ENCODE measurements around the gene ATAD5. TPM values are rescaled to one million over a fixed set of nuclear protein-coding genes. Genes with fewer than 3 reads are reported as not detected.

ATAD5 gene
- total RNA-seq, 1 experiment from 2014 or later = 18.4 TPM

- Mint-ChIP-seq H3K4me1 (ENCODE audit: low read depth, unreplicated experiment) (no peaks in the 10 kb centered on the region), H3K27me3 (ENCODE audit: unreplicated experiment) (no peaks in the 10 kb centered on the region), H3K9me3 (ENCODE audit: low read depth, unreplicated experiment) (no peaks in the 10 kb centered on the region), H3K4me3 (ENCODE audit: low read depth, unreplicated experiment) (no peak overlapping the region), H3K27ac (ENCODE audit: unreplicated experiment) (no peak overlapping the region), H3K36me3 (ENCODE audit: insufficient read depth, unreplicated experiment) (peaks cover 73% of the 10 kb centered on the region)
- intact Hi-C loops (cut with micrococcal nuclease; ENCODE audit: unreplicated experiment) = no loop called here
- no TSS peak for BruUV-seq (replicated peaks)
- CTCF ChIA-PET = interaction anchor here (0.7 kb wide), 1 partner anchor 342 kb away, joined by 3 read pairs; no protein-coding TSS in a partner anchor
- no peak for TF ChIP-seq CTCF (IDR thresholded peaks at IDR 0.05; ENCODE audit: unreplicated experiment)
- DNase-seq = no peak
Measured at GRCh38 chr17:30790279-30790678, 41.5 kb upstream of the ATAD5 start.

- TSS peak; percentile 6 for BruUV-seq (replicated peaks)
- no peaks in the 10 kb centered on the region for H3K9me3 Mint-ChIP-seq (ENCODE audit: low read depth, unreplicated experiment)
- DNase-seq = no peak
- no peak for TF ChIP-seq CTCF (IDR thresholded peaks at IDR 0.05; ENCODE audit: unreplicated experiment)
- H3K4me3 Mint-ChIP-seq (ENCODE audit: low read depth, unreplicated experiment) = no peak overlapping the region
- CTCF ChIA-PET = no interaction called here
- no peaks in the 10 kb centered on the region for H3K27me3 Mint-ChIP-seq (ENCODE audit: unreplicated experiment)
- H3K4me1 Mint-ChIP-seq (ENCODE audit: low read depth, unreplicated experiment) = no peaks in the 10 kb centered on the region
- peaks cover 76% of the 10 kb centered on the region for H3K36me3 Mint-ChIP-seq (ENCODE audit: insufficient read depth, unreplicated experiment)
- no peak overlapping the region for H3K27ac Mint-ChIP-seq (ENCODE audit: unreplicated experiment)
- intact Hi-C loops (cut with micrococcal nuclease; ENCODE audit: unreplicated experiment) = no loop called here
Measured at GRCh38 chr17:30793282-30793977, 38.3 kb upstream of the ATAD5 start.

DNA sequence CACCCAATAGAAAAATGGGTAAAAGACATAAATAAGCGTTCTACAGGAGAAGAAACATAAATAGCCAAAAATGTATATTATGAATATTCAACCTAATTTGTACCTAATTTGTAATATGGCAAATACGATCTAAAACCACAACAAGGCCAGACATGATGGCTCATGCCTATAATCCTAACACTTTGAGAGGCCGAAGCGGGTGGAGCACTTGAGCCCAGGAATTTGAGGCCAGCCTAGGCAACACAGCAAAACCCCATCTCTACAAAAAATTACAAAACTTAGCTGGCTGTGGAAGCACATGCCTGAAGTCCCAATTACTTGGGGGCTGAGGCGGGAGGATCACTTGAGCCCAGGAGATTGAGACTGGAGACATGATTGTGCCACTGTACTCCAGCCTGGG, 37.4 kb upstream of the ATAD5 start:
- Mint-ChIP-seq H3K36me3 (ENCODE audit: insufficient read depth, unreplicated experiment) (peaks cover 71% of the 10 kb centered on the region), H3K27ac (ENCODE audit: unreplicated experiment) (no peak overlapping the region), H3K27me3 (ENCODE audit: unreplicated experiment) (no peaks in the 10 kb centered on the region), H3K9me3 (ENCODE audit: low read depth, unreplicated experiment) (no peaks in the 10 kb centered on the region), H3K4me1 (ENCODE audit: low read depth, unreplicated experiment) (no peaks in the 10 kb centered on the region), H3K4me3 (ENCODE audit: low read depth, unreplicated experiment) (no peak overlapping the region)
- BruUV-seq (replicated peaks) = no TSS peak
- intact Hi-C loops (cut with micrococcal nuclease; ENCODE audit: unreplicated experiment) = no loop called here
- CTCF ChIA-PET = no interaction called here
- DNase-seq = no peak
- no peak for TF ChIP-seq CTCF (IDR thresholded peaks at IDR 0.05; ENCODE audit: unreplicated experiment)

DNA sequence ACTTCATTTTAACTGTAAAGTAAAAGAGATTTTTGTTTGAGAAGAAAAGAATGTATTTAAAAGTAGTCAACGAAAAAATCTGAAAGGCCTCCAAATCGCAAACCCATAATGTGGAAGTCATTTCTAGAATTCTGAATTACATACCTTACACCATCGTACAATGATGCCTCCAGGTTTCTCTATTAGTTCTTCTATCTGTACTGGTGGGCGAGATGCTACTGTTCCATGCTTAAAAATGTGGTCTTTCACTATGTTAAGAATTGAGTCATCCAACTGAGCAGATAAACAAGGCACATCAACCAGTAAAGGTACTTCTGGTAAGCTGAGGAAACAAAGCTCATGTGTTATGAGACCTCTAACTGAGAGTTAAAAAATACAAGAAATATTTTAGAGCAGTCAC, 35.8 kb upstream of the ATAD5 start:
- no TSS peak for BruUV-seq (replicated peaks)
- no peak overlapping the region for H3K27ac Mint-ChIP-seq (ENCODE audit: unreplicated experiment)

More for the DNA sequence above, 35.8 kb upstream of the ATAD5 start:
- TF ChIP-seq CTCF (IDR thresholded peaks at IDR 0.05; ENCODE audit: unreplicated experiment) = no peak
- no peak overlapping the region for H3K4me3 Mint-ChIP-seq (ENCODE audit: low read depth, unreplicated experiment)
- H3K4me1 Mint-ChIP-seq (ENCODE audit: low read depth, unreplicated experiment) = no peaks in the 10 kb centered on the region
- H3K27me3 Mint-ChIP-seq (ENCODE audit: unreplicated experiment) = no peaks in the 10 kb centered on the region
- no peaks in the 10 kb centered on the region for H3K9me3 Mint-ChIP-seq (ENCODE audit: low read depth, unreplicated experiment)
- H3K36me3 Mint-ChIP-seq (ENCODE audit: insufficient read depth, unreplicated experiment) = peaks cover 65% of the 10 kb centered on the region
- DNase-seq = no peak
- CTCF ChIA-PET = no interaction called here
- intact Hi-C loops (cut with micrococcal nuclease; ENCODE audit: unreplicated experiment) = no loop called here
